ENCODE results near the gene PPARD. TPM values are rescaled to one million over a fixed set of nuclear protein-coding genes. Genes with fewer than 3 reads are reported as not detected.

The PPARD gene
- total RNA-seq, 2 experiments from 2014 or later: 23.1 to 23.4 TPM

DNA sequence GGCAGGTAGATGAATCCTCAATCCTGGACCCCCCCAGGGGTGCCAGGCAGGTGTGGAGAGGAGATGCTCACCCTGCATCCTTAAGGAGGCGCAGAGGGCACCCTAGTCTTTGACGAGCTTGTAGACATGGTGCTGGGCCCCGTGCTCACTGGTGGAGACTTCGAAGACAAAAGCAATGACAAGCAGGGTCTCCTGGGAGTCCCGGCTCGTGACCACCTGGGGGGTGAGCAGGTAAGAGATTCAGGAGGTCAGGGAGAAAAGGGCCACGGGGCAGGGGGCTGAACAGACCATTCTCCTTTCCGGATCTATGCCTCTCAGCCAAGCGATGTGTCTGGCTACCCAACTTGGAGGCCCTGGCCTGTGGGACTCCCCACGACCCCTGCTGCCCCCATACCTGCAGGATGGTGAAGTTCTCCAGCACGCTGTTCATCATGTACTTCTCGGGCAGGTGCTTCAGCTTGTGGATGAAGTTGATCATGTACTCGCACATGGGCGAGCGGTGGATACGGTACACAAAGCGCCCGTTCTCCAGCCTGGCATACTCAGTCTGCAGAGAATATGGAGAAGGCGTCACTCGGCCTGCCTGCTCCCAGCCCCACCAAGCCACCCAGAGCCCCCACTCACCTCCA is 132.7 kb downstream of the PPARD start:
- no peak overlapping the region for H3K27ac Mint-ChIP-seq
- H3K4me3 Mint-ChIP-seq: no peak overlapping the region
- peaks cover 33% of the 10 kb centered on the region for H3K36me3 Mint-ChIP-seq (ENCODE audit: low read depth)
- ChIA-PET POLR2A (interaction anchor here (1.1 to 2.4 kb wide), 2 partner anchors 9 to 14 kb away, joined by 3 to 7 read pairs; no protein-coding TSS in a partner anchor), CTCF (no interaction called here)
- H3K4me1 Mint-ChIP-seq: peaks cover 26% of the 10 kb centered on the region
- no peaks in the 10 kb centered on the region for H3K27me3 Mint-ChIP-seq
- H3K9me3 Mint-ChIP-seq: no peaks in the 10 kb centered on the region
- DNase-seq: no peak

DNA sequence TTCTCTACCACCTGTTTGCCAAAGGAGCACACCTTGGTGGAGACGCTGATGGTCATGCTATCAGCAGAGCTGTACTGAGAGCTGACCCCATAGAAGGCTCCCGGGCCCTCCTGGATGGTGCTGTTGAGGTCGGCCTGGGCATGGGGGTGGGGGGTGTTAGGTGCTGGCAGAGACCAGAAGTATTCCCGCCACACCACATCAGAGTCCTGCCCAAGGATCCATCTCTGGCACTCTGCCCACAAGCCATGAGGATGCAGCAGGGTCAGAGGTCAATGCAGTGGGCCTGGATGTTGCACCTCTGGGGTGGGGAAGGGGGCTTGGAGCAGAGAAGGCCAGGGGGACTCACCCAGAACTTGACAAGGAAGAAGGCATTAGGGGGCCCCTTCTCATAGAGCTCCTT is 133.2 kb downstream of the PPARD start:
- H3K9me3 Mint-ChIP-seq: no peaks in the 10 kb centered on the region
- peaks cover 21% of the 10 kb centered on the region for H3K4me1 Mint-ChIP-seq
- H3K36me3 Mint-ChIP-seq (ENCODE audit: low read depth): peaks cover 27% of the 10 kb centered on the region
- no peak overlapping the region for H3K4me3 Mint-ChIP-seq
- no peaks in the 10 kb centered on the region for H3K27me3 Mint-ChIP-seq
- ChIA-PET POLR2A (interaction anchor here (1.1 to 2.4 kb wide), 2 partner anchors 9 to 13 kb away, joined by 3 to 7 read pairs; no protein-coding TSS in a partner anchor), CTCF (no interaction called here)
- no peak overlapping the region for H3K27ac Mint-ChIP-seq
- DNase-seq: no peak

DNA sequence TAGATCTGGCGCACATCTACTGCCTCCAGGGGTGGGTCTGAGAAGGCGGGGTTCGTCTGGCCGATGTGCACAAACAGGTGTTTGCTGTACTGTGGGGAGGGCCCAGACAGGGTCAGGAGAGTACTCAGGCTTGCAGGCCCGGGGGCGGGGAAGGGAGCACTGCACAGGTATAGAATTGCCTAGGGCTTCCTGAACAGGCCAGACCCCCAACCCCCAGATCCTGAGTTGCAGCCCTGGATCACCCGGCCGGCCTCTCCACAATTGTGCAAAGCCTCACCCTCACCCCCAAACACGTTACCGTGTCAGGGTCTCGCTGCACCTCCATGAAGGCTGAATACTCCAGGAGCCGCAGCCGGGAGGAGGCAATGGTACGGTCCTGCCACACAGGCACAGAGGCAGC is 133.6 kb downstream of the PPARD start:
- CTCF ChIA-PET: no interaction called here
- no peak overlapping the region for H3K27ac Mint-ChIP-seq
- POLR2A ChIA-PET: interaction anchor here (1.1 to 2.4 kb wide), 2 partner anchors 9 to 13 kb away, joined by 3 to 7 read pairs; no protein-coding TSS in a partner anchor

DNA sequence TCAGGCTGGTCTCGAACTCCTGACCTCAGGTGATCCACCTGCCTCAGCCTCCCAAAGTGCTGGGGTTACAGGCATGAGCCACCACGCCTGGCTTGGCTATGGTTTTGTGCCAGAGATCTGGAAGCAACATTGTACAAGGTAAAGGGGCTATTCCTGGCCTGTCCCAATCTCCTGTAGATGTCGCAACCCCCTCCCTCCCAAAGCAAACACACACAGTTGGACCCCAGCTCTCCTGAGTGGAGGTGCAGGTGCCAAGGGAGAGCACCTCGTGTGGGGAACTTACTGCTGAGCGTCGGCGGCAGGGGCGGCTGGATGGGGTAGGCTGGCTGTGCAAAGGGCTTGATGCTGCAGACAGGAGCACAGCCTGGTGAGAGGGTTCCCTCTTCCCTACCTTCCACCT is 134.7 kb downstream of the PPARD start:
- ChIA-PET POLR2A (interaction anchor here (1.4 kb wide), 1 partner anchor 8 kb away, joined by 3 read pairs; no protein-coding TSS in a partner anchor), CTCF (no interaction called here)
- Mint-ChIP-seq H3K36me3 (ENCODE audit: low read depth) (peaks cover 13% of the 10 kb centered on the region), H3K4me1 (peaks cover 6% of the 10 kb centered on the region), H3K27ac (no peak overlapping the region), H3K27me3 (peaks cover 9% of the 10 kb centered on the region), H3K4me3 (no peak overlapping the region), H3K9me3 (no peaks in the 10 kb centered on the region)
- DNase-seq: no peak

More for the DNA sequence above, 133.6 kb downstream of the PPARD start:
- no peak overlapping the region for H3K4me3 Mint-ChIP-seq
- peaks cover 4% of the 10 kb centered on the region for H3K27me3 Mint-ChIP-seq
- peaks cover 23% of the 10 kb centered on the region for H3K36me3 Mint-ChIP-seq (ENCODE audit: low read depth)
- H3K4me1 Mint-ChIP-seq: peaks cover 16% of the 10 kb centered on the region
- no peak for DNase-seq
- H3K9me3 Mint-ChIP-seq: no peaks in the 10 kb centered on the region

Other genes starting within 250 kb of the PPARD start
- gene TCP11, start 201.2 kb upstream of the PPARD start, total RNA-seq: not detected
- not detected for gene SCUBE3, start 128.6 kb upstream of the PPARD start, total RNA-seq
- gene ZNF76, start 82.8 kb upstream of the PPARD start, total RNA-seq: 10 to 100 TPM; 42.6 to 42.7 TPM
- 100 to 1,000 TPM; 201 to 215 TPM for gene DEF6, start 44.7 kb upstream of the PPARD start, total RNA-seq
- gene FANCE, start 109.8 kb downstream of the PPARD start, total RNA-seq: 10 to 100 TPM; 10.3 to 10.4 TPM
- gene RPL10A, start 125.8 kb downstream of the PPARD start, total RNA-seq: 1,000 to 10,000 TPM; 1,239 to 1,245 TPM
- under 1 TPM; 0.13 to 0.23 TPM for gene TEAD3, start 154.5 kb downstream of the PPARD start, total RNA-seq
- not detected for gene TULP1, start 170.3 kb downstream of the PPARD start, total RNA-seq